OCI-M1 (cell line): ENCODE measurements around the gene KIR2DL1.
"Not testable (repeated sequence)": the region's sequence is repeated elsewhere in the genome, so short reads cannot be mapped to it uniquely, and the experiment has no call there.

ENCODE experiments used
- DNase-seq: peaks from one replicate; lab custom pipeline; 2025; lab: John Stamatoyannopoulos, UW

Gene KIR2DL1

DNA sequence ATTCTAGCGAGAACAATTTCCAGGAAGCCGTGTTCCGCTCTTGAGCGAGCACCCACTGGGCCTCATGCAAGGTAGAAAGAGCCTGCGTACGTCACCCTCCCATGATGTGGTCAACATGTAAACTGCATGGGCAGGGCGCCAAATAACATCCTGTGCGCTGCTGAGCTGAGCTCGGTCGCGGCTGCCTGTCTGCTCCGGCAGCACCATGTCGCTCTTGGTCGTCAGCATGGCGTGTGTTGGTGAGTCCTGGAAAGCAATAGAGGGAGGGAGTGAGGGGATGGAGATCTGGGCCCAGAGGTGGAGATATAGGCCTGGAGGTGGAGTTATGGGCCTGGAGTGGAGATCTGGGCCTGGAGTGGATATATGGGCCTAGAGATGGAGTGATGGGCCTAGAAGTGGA is at the start of gene KIR2DL1:
TSS of gene KIR2DL1 (plus strand) at position 148 of the 400 bp plus-strand sequence. CDS start at position 206, 58 bp downstream.
- DNase-seq: not testable (repeated sequence)

DNA sequence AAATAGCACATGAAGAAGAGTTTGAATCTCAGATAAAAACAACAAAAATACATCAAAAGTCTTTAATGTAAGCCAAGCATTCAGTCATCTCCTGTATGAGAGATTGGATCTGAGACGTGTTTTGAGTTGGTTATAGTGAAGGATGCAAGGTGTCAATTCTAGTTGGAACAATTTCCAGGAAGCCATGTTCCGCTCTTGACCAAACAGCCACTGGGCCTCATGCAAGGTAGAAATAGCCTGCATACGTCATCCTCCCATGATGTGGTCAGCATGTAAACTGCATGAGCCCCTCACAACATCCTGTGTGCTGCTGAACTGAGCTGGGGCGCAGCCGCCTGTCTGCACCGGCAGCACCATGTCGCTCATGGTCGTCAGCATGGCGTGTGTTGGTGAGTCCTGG is 45.5 kb upstream of the KIR2DL1 start, which contains the start of gene KIR3DL3:
TSS of gene KIR3DL3 (plus strand) at position 301 of the 400 bp plus-strand sequence. CDS start at position 356, 55 bp downstream.
- no peak for DNase-seq

DNA sequence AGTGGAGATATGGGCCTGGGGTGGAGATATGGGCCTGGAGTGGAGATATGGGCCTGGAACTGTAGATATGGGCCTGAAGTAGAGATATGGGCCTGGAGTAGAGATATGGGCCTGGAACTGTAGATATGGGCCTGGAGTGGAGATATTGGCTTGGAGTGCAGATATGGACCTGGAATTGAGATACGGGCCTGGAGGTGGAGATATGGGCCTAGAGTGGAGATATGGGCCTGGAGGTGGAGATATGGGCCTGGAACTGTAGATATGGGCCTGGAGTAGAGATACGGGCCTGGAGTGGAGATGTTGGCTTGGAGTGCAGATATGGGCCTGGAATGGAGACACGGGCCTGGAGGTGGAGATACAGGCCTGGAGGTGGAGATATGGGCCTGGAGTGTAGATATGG is 44.9 kb upstream of the KIR2DL1 start:
- DNase-seq: no peak

DNA sequence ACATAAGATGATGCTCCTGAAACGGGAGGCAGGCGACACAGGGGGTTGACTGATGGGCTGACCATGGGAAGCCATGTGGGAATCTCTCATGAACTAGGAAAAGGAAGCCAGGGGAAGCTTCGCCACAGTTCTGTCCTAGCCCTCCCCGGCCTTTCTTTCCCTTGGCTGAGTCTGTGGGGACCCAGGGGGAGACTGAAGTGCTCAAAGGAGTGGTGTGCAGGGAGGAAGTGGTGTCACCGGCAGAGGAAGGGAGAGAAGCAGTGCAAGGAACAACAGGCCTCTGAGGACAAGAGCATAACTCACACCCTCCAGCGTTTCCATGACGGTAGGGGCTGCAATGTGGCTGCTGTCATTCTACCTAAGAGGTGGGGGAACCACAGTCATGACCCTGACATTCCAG is 44.3 kb upstream of the KIR2DL1 start:
- DNase-seq: no peak

DNA sequence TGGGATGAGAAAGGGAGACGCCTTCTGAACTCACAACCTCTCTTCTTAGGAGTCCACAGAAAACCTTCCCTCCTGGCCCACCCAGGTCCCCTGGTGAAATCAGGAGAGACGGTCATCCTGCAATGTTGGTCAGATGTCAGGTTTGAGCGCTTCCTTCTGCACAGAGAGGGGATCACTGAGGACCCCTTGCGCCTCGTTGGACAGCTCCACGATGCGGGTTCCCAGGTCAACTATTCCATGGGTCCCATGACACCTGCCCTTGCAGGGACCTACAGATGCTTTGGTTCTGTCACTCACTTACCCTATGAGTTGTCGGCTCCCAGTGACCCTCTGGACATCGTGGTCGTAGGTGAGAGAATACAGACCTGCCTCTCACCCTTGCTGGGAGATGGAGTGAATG is 42.0 kb upstream of the KIR2DL1 start:
- DNase-seq: no peak

DNA sequence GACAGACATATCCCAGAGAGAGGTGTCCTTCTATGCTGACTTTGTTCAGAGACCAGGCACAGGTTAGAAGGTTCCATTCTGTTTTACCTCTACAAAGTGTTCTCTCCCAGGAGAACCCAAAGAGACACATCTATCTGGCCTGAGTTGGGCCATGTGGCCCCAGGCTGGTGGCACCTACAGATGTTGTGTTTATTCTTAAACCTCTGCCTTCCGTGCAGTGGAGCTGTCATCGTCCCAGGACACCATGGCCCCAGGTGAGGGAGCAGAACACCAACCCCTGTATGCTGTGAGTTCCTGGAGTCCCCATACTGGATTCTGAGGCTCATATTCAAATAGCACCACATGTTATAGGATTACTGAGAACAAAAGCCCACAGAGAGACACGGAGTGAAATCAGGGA is 41.4 kb upstream of the KIR2DL1 start:
- DNase-seq: no peak

DNA sequence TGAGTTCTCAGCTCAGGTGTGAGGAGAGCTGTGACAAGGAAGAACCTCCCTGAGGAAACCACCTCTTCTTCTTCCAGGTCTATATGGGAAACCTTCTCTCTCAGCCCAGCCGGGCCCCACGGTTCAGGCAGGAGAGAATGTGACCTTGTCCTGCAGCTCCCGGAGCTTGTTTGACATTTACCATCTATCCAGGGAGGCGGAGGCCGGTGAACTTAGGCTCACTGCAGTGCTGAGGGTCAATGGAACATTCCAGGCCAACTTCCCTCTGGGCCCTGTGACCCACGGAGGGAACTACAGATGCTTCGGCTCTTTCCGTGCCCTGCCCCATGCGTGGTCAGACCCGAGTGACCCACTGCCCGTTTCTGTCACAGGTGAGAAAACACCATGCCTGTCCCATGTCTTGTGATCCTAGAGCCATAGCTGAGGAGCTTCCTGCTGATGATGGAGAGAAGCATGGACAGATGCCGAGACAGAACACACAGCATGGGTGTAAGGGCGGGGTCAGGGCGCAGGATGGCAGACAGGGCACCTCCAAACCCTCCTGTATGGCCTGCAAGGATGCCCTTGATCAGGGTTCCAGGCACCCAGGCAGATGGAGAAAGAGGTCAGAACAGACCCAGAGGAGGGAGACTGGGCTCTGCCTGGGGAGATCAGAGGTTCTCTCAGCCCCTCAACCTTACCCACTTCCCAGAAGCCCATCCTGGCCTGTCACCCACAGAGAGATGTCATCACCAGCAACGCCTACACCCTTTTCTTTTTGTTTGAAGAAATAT is 40.0 kb upstream of the KIR2DL1 start:
- DNase-seq: no peak

DNA sequence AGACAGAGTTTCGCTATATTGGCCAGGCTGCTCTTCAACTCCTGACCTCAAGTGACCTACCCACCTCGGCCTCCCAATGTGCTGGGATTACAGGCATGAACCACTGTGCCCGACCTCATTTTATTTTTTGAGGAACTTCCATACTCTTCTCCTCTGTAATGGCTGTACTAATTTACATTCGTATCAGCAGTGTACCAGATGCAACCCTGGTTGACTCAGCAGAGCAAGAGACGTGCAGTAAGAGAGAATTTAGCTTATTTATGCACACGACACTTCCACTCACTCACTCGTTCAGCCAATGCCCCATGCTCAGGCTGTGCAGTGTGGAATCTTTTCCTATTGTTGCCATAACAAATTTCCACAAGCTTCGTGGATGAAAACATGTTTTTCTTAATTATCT is 38.4 kb upstream of the KIR2DL1 start:
- DNase-seq: peak; percentile 23

DNA sequence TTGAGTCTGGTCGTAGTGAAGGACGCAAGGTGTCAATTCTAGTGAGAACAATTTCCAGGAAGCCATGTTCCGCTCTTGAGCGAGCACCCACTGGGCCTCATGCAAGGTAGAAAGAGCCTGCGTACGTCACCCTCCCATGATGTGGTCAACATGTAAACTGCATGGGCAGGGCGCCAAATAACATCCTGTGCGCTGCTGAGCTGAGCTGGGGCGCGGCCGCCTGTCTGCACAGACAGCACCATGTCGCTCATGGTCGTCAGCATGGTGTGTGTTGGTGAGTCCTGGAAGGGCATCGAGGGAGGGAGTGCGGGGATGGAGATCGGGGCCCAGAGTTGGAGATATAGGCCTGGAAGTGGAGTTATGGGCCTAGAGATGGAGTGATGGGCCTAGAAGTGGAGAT is 31.3 kb upstream of the KIR2DL1 start, which contains the start of gene KIR2DL3:
TSS of gene KIR2DL3 (plus strand) at position 208 of the 400 bp plus-strand sequence. CDS start at position 241, 33 bp downstream.
- DNase-seq: not testable (repeated sequence)

DNA sequence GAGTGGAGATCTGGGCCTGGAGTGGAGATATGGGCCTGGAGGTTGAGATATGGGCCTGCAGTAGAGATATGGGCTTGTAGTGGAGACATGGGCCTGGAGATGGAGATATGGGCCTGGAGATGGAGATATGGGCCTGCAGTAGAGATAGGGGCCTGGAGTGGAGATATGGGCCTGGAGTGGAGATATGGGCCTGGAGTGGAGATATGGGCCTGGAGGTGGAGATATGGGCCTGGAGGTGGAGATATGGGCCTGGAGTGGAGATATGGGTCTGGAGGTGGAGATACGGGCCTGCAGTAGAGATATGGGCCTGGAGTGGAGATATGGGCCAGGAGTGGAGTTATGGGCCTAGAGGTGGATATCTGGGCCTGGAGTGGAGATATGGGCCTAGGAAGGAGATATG is 30.9 kb upstream of the KIR2DL1 start:
- no peak for DNase-seq

DNA sequence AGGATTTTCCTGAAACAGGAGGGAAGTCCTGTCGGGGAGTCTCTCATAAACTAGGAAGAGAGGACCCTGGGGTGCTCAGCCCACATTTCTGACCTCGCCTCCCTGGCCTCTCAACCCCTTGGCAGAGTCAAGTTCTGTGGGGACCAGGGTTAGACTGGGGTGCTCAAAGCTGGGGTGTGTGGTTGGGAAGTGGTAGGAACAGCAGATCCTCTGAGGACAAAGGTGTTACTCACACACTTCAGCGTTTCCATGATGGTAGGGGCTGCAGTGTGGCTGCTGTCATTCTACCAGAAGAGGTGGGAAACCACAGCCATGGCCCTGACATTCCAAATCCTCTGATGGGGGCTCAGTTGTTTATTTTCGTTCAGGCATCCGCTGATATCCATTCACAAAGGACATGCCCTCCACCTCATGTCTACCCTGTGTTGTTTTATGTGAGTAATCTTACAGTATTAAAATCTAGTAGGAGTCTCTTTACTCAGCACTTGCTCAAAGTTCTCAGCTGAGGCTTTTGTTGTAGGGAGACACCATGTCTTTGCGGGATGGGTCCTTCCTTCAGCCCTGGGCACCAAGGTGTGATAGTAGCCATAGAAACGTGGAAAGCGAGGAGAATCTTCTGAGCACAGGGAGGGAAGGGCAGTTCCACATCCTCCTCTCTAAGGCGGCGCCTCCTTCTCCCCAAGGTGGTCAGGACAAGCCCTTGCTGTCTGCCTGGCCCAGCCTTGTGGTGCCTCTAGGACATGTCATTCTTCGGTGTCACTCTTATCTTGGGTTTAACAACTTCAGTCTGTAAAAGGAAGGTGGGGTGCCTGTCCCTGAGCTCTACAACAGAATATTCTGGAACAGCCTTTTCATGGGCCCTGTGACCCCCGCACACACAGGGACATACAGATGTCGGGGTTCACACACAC is 29.8 kb upstream of the KIR2DL1 start:
- DNase-seq: no peak

DNA sequence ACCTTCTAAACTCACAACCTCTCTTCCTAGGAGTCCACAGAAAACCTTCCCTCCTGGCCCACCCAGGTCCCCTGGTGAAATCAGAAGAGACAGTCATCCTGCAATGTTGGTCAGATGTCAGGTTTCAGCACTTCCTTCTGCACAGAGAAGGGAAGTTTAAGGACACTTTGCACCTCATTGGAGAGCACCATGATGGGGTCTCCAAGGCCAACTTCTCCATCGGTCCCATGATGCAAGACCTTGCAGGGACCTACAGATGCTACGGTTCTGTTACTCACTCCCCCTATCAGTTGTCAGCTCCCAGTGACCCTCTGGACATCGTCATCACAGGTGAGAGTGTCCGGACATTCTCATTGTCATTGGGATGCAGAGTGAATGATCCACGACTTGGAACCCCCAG is 27.6 kb upstream of the KIR2DL1 start:
- DNase-seq: not testable (repeated sequence)

DNA sequence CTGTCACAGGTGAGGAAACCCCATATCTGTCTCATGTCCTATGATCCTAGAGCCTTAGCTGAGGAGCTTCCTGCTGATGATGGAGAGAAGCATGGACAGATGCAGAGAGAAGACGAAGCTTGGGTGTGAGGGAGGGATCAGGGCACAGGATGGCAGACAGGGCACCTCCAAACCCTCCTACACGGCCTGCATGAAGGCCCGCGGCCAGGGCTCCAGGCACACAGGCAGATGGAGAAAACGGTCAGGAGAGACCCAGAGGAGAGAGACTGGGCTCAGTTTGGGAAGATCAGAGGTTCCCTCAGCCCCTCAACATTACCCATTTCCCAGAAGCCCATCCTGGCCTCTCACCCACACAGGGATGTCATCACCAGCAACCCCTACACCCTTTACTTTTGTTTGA is 25.5 kb upstream of the KIR2DL1 start:
- DNase-seq: not testable (repeated sequence)

DNA sequence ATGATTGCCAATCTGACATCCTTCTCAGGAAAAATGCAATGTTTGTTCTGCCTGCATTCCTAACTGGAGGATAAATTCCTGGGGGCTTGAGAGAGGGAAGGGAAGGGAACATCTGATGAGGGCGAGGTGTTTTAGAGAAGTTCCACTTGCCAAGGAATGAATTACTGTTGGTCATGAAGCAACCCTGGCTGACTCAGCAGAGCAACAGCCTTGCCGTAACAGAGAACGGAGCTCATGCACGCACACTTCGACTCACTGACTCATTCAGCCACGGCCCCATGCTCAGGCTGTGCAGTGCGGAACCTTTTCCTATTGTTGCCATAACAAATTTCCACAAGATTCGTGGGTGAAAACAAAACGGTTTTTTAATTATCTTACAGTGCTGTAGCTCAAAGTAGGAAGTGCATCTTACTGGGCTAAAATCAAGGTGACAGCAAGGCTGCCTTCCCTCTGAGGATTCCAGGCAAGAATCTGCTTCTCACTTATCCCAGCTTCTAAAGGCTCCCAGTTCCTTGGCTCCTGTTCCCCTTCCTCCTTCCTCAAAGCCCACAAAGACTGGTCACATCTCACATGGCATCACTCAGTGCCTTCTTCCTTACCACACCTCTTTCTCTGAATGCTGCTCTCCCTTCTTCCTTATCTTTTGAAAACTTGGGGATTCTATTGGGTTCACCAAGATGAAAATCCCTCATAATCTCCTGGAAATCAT is 21.8 kb upstream of the KIR2DL1 start:
- peak; percentile 40 for DNase-seq

DNA sequence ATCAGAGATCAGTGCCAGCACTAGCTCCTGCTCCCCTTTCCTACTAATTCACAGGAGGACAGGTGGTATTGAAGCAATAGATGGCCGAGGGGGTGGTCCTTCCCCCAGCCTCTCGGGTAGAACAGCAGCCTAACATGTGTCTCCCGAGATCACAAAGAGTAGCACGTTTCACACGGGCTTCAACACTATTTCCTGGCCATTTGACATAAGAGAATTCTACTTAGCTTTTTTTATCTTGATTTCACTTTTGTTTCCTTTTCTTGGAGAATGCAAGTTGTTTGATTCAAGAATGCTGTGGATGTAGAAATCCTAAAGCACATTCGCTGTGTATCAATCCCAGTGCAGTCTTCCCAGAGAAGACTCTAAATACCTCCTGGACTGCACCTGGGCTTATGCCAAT is 19.3 kb upstream of the KIR2DL1 start:
- not testable (repeated sequence) for DNase-seq

DNA sequence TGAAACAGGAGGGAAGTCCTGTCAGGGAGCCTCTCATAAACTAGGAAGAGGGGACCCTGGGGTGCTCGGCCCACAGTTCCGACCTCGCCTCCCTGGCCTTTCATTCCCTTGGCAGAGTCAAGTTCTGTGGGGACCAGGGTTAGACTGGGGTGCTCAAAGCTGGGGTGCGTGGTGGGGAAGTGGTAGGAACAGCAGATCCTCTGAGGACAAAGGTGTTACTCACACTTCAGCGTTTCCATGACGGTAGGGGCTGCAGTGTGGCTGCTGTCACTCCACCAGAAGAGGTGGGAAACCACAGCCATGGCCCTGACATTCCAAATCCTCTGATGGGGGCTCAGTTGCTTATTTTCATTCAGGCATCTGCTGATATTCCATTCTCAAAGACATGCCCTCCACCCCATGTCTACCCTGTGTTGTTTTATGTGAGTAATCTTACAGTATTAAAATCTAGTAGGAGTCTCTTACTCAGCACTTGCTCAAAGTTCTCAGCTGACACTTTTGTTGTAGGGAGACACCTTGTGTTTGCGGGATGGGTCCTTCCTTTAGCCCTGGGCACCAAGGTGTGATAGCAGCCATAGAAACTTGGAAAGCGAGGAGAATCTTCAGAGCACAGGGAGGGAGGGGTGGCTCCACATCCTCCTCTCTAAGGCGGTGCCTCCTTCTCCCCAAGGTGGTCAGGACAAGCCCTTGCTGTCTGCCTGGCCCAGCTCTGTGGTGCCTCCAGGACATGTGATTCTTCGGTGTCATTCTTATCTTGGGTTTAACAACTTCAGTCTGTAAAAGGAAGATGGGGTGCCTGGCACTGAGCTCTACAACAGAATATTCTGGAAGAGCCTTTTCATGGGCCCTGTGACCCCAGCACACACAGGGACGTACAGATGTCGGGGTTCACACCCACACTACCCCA is 13.1 kb upstream of the KIR2DL1 start:
- DNase-seq: not testable (repeated sequence)

DNA sequence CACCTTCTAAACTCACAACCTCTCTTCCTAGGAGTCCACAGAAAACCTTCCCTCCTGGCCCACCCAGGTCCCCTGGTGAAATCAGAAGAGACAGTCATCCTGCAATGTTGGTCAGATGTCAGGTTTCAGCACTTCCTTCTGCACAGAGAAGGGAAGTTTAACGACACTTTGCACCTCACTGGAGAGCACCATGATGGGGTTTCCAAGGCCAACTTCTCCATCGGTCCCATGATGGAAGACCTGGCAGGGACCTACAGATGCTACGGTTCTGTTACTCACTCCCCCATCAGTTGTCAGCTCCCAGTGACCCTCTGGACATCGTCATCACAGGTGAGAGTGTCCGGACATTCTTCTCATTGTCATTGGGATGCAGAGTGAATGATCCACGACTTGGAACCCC is 11.0 kb upstream of the KIR2DL1 start:
- not testable (repeated sequence) for DNase-seq

DNA sequence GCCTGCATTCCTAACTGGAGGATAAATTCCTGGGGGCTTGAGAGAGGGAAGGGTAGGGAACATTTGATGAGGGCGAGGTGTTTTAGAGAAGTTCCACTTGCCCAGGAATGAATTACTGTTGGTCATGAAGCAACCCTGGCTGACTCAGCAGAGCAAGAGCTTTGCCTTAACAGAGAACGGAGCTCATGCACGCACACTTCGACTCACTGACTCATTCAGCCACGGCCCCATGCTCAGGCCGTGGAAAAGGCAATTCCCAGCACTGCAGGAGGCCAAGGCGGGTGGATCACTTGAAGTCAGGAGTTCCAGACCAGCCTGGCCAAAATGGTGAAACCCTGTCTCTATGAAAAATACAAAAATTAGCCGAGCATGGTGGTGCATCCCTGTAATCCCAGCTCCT is 5.4 kb upstream of the KIR2DL1 start:
- not testable (repeated sequence) for DNase-seq

DNA sequence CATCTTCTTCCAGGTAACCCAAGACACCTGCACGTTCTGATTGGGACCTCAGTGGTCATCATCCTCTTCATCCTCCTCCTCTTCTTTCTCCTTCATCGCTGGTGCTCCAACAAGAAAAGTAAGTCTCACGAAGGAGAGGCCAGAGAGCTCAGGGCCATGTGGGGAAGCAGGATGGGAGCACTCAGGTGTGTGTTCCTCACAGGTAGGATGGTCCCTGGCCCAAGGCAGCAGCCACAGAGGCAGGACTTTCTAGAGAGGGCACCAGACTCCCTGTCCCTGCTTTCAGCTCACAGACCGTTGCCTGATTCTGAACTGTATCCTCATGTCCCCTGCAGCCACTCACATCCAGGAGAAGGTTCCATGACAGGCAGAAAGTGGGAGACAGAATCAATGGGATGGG is 3.1 kb upstream of the KIR2DL1 start:
- not testable (repeated sequence) for DNase-seq

DNA sequence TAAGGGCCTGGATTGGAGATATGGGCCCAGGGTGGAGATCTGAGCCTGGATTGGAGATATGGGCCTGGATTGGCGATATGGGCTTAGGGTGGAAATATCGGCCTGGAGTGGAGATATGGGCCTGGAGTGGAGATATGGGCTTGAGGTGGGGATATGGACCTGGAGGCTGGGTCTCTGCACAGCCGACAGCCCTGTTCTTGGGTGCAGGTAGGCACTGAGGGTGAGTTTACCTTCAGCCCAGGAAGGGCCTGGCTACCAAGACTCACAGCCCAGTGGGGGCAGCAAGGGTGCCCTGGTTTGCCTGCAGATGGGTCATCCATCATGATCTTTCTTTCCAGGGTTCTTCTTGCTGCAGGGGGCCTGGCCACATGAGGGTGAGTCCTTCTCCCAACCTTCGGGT is 918 bp downstream of the KIR2DL1 start:
- DNase-seq: not testable (repeated sequence)
